Mucosa of gallbladder (tissue), 1 donor: ENCODE results near the gene CORO1C. TPM values are rescaled to one million over a fixed set of nuclear protein-coding genes. Genes with fewer than 3 reads are reported as not detected.

ENCODE experiments used
- DNase-seq: peaks from one replicate; pipeline ENCODE4 v3.0.0-alpha.2; 2020; ENCODE audit warnings: low spot score
- total RNA-seq: library from RNA; stranded (reverse); gene quantifications from one replicate; pipeline ENCODE4 v1.2.1, GENCODE V29; 2021
- donor health status: DM: no; HTN: no; CAD: no.

Gene CORO1C
- total RNA-seq, 1 donor from 2014 or later, result 194 TPM

- no peak for DNase-seq
Measured at GRCh38 chr12:108599948-108600701, 131.2 kb downstream of the CORO1C start.

- no peak for DNase-seq
Measured at GRCh38 chr12:108599541-108599940, 131.8 kb downstream of the CORO1C start.

GRCh38 chr12:108598553-108599250, 132.6 kb downstream of the CORO1C start:
- DNase-seq, result no peak

- no peak for DNase-seq
Measured at GRCh38 chr12:108597559-108598471, 133.5 kb downstream of the CORO1C start, which contains the start of gene TMEM119. Gene TMEM119, minus strand, starts transcription at chr12:108598084. Its CDS starts 5,701 bp downstream, at chr12:108592383.

GRCh38 chr12:108596854-108597558, 134.3 kb downstream of the CORO1C start:
- no peak for DNase-seq

GRCh38 chr12:108595711-108596647, 135.3 kb downstream of the CORO1C start:
- no peak for DNase-seq

Other genes with a start within 250 kb of the CORO1C start
- gene FICD, start 216.2 kb downstream of the CORO1C start, total RNA-seq, result 7.6 TPM
- gene SART3, start 170.3 kb downstream of the CORO1C start, total RNA-seq, result 42.3 TPM
- gene ISCU, start 168.9 kb downstream of the CORO1C start, total RNA-seq, result 129 TPM
- gene TMEM119, start 133.4 kb downstream of the CORO1C start, total RNA-seq, result 10.6 TPM
- gene SELPLG, start 97.6 kb downstream of the CORO1C start, total RNA-seq, result 22.4 TPM
- 60.1 TPM for gene SSH1, start 126.1 kb upstream of the CORO1C start, total RNA-seq
- not detected for gene DAO, start 148.6 kb upstream of the CORO1C start, total RNA-seq